GM21528 (cell line): ENCODE data around the gene SLC13A3.

Experiments
- ATAC-seq: cut with Tn5 transposase; IDR thresholded peaks from one replicate; pipeline ENCODE4 v1.9.1; 2021; ENCODE audit warnings: mild to moderate bottlenecking, moderate library complexity; ENCODE audit not compliant: unreplicated experiment, low FRiP score

The SLC13A3 gene

GRCh38 chr20:46546298-46546697 is 105.0 kb downstream of the SLC13A3 start:
- ATAC-seq = no peak

DNA sequence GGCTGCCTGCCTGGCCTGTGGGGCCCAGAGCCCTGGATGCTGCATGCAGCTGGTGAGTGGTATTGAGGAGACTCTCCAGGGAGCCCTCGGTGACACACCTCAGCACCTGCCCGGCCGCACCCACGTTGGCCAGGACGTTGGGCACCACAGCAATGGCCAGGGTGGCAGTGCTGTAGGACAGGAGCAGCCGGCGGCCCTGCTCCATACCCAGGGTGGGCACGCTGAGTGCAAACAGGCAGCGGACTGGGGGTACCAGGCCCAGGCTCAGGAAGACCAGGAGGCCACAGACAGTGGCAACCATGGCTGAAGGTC is 105.5 kb downstream of the SLC13A3 start:
- no peak for ATAC-seq

DNA sequence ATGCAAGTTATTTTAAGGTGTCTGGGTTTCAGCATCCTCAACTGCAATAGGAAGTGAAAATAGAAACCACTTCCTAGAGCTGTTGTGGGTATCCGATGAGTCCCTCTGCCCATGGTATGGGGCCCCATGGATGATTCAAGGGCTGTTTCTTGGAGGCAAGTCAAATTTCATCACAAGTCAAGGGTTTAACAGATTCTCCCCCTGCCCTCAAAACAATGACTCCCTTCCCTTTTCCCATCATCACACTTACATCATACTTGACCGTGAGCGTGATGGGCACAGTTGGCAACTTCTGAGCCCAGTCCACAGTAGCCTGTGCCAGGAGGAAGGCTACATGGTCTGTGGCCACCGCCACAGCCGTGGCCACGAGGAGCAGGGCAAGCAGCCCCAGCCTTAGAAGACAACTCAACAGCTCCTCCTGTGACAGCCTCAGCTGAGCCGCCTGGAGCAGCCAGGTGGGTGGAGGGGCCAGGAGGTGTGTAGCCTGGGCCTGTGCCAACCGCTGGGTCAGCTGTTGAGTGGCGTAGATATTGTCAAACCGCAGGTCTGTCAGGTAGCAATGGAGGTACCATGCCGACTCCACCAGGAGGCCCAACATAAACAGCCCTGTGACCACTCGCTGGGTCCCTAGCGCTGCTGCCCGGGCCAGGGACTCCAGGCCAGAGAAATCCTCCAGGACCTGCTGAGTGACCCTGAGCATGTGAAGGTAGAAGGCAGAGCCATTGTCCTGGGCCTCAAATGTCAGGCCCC is 106.0 kb downstream of the SLC13A3 start:
- no peak for ATAC-seq

DNA sequence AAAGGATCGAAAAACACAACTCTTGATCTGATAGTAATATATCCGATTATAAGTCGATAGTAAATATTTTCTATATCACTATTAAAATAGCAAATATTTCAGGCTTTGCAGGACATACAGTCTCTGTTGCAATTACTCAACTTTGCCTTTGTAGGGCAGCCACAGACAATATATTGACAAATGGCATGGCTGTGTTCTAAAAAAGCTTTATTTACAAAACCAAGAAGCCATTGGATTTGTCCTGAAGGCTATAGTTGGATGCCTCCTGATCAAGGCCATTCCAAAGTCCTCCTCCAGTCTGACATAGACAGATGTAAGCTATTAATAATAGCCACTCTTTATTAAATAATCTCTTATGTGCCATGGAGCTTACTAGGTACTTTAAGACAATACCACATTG is 106.7 kb downstream of the SLC13A3 start:
- no peak for ATAC-seq

DNA sequence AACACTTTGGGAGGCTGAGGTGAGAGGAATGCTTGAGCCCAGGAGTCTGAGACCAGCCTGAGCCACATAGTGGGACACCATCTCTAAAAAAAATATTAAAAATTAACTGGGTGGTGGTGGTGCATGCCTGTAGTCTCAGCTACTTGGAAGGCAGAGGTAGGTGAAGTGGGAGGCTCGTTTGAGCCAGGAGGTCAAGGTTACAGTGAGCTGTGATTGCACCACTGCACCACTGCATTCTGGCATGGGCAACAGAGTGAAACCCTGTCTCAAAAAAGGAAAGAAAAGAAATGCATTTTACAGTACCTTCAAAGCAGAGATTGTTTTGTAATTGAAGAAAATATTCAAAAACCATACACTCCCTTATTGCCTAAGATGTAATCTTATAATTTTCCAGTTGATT is 107.3 kb downstream of the SLC13A3 start:
- no peak for ATAC-seq

- ATAC-seq = no peak
Measured at GRCh38 chr20:46543033-46543432, 108.2 kb downstream of the SLC13A3 start.

DNA sequence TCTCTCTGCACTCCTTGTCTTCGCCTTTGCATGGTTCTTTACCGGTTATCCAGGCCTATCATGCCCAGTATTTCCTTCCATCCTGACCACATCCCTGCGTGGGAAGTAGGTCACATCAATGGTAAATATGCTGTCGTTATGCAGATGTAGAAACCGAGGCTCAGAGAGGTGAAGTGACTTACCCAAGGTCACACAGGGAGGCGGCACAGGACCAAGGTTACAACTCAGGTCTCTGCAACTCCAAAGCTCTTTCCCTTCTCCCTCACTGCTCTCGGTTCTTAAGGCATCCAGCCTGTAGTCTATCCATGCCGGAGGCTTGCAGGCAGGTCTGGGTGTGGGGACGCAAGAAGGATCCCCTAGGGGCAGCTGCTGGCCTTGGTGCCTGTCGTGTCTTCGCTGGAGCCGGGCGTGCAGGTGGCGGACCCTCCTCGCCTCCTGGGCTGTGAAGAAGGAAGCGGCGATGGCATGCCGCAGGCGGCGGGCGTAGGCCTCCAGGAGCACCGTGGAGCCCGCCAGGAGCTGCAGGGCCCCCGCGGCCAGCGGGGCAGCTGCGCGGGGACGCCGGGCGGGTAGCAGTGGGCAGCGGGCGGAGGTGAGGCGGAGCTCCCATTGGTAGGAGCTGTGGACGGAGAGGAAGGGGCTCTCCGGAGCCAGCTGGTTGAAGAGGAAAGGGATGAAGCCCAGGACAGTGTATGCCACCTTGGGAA is 109.9 kb downstream of the SLC13A3 start:
- no peak for ATAC-seq

GRCh38 chr20:46539113-46539512 is 112.1 kb downstream of the SLC13A3 start:
- ATAC-seq = no peak

DNA sequence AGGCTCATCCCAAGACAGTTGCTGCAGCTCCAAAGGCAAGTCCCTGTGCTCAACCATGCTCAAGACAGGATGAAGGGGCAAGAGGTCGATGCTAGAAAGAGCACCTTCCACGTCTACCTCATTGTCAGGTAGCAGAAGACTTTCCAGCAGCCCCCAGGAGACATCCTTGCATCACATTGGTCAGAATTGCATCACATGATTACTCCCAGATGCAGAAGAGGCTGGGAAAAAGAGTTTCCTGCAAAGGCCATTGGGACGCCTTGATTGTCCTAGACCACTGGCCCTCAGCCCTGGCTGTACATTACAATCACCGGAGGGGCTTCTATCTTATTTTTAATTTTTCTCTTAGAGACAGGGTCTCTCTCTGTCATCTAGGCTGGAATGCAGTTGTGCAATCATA is 120.6 kb downstream of the SLC13A3 start:
- no peak for ATAC-seq

GRCh38 chr20:46523696-46524328 is 127.4 kb downstream of the SLC13A3 start:
- no peak for ATAC-seq

GRCh38 chr20:46523108-46523507 is 128.2 kb downstream of the SLC13A3 start:
- no peak for ATAC-seq

GRCh38 chr20:46520976-46521579 is 130.2 kb downstream of the SLC13A3 start:
- ATAC-seq = no peak

DNA sequence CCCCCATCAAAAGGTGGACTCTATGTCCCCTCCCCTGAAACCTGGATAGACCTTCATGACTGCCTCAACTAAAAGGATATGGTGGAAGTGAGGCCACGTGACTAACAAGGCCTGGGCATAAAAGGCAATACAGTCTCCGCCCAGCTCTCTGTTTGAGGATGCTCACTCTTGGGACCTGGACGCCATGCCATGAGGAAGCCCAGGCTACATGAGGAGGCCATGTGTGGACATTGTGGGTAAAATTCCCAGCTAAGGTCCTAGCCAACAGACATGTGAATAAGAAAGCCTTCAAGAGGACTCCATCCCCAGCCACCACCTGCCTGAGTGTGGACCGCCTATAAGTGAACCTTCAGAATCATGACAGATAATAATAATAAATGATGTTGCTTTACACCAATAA is 130.7 kb downstream of the SLC13A3 start:
- no peak for ATAC-seq

DNA sequence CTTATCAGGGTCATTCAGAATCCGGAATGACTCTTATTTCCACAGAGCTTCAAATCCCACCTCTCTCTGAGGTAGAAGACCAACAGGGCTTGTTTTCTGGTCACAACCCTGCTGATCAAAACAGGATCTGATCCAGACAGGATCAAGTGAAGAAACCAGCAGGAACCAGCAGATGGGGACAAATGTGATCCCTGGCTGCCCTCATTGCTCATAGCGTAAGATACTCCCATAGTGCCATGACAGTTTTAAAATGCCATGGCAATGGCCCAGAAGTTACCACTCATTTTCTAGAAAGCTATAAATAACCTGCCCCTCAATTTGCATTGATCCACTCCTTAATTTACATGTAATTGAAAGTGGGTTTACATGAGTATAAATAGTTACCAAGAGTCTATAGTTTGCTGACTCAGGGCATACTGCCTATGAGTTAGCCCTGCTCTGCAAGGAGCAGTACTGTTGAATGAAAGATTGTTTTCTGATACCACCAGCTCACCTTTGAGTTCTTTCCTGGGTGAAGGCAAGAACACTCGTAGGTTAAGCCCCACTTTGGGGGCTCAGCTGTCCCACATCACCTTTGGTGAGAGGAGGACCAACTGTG is 131.7 kb downstream of the SLC13A3 start:
- ATAC-seq = no peak

- ATAC-seq = no peak
Measured at GRCh38 chr20:46512943-46513844, 138.1 kb downstream of the SLC13A3 start, which contains the start of gene ZNF334. Gene ZNF334 (minus strand): TSS chr20:46513559. CDS start chr20:46512102, 1,457 bp downstream.

DNA sequence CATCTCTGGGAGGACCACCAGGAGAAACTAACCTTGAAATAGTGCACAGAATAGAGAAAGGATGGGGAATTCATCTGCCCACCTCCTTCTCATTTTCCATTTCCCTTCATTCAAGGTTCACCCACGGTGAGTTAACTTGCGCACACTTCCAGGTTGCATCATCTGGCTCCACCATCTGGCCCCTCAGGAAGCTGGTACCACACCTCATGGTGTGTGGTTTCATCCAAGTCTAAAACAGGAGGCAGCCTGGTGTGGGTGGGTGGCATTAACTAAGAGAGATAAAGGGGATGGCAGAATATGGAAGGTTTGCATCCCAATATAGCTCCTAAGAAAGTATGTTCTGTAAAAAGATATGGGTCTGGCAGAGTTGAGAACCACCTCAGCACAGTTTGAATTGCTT is 141.7 kb downstream of the SLC13A3 start:
- no peak for ATAC-seq
